Measurements from ENCODE around the gene PTPRG. TPM values are rescaled to one million over a fixed set of nuclear protein-coding genes. Genes with fewer than 3 reads are reported as not detected.

The PTPRG gene
- total RNA-seq, 1 experiment from 2014 or later = 0.73 TPM

DNA sequence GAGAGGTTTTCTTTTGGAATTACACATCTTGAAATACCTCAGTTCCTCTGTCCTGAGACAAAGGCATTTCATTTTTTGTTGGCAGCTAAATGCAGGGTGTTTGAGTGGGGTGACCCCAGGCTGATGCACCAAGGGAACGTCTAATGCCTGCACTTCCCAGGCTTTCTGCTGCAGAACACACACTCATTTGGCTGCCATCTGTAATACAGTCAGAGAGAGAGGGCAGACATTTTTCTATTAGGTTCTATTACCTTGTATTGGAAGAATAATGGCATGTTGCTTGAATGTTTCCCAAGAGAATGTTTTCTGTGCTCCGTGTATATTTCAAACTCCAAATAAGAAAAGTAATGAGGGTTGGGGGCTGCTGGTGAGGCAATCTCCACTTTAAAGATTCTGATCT is 87.1 kb downstream of the PTPRG start:
- no peak overlapping the region for H3K4me2 ChIP-seq (ENCODE audit: low read length)
- ChIA-PET CTCF (no interaction called here), POLR2A (ENCODE audit: unreplicated experiment) (no interaction called here)
- ATAC-seq (no peak), DNase-seq (no peak)
- H3K9ac ChIP-seq (ENCODE audit: low read length) = no peak overlapping the region
- H3F3A ChIP-seq (ENCODE audit: low read length, unreplicated experiment) = no peaks in the 10 kb centered on the region
- no peak overlapping the region for H2AFZ ChIP-seq (ENCODE audit: low read length)
- no peaks in the 10 kb centered on the region for H3K36me3 ChIP-seq (ENCODE audit: low read depth, low read length)
- BruUV-seq (replicated peaks) = no TSS peak
- no peaks in the 10 kb centered on the region for H4K20me1 ChIP-seq (ENCODE audit: low read length)
- TF ChIP-seq, protein P1, sequence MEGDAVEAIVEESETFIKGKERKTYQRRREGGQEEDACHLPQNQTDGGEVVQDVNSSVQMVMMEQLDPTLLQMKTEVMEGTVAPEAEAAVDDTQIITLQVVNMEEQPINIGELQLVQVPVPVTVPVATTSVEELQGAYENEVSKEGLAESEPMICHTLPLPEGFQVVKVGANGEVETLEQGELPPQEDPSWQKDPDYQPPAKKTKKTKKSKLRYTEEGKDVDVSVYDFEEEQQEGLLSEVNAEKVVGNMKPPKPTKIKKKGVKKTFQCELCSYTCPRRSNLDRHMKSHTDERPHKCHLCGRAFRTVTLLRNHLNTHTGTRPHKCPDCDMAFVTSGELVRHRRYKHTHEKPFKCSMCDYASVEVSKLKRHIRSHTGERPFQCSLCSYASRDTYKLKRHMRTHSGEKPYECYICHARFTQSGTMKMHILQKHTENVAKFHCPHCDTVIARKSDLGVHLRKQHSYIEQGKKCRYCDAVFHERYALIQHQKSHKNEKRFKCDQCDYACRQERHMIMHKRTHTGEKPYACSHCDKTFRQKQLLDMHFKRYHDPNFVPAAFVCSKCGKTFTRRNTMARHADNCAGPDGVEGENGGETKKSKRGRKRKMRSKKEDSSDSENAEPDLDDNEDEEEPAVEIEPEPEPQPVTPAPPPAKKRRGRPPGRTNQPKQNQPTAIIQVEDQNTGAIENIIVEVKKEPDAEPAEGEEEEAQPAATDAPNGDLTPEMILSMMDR (conservative IDR thresholded peaks at IDR 0.05; ENCODE audit: low read depth, low read length) = no peak
- TF ChIP-seq EZH2phosphoT487 (IDR thresholded peaks at IDR 0.05; ENCODE audit: borderline replicate concordance, low read length) = no peak
- TF ChIP-seq EZH2 (IDR thresholded peaks at IDR 0.05; ENCODE audit: low read length, unreplicated experiment) = no peak
- no peak overlapping the region for H3K27ac ChIP-seq (ENCODE audit: low read length)
- intact Hi-C loops (cut with micrococcal nuclease) = no loop called here
- H3K9me2 ChIP-seq (replicated peaks; ENCODE audit: low read length) = no peaks in the 10 kb centered on the region
- no peaks in the 10 kb centered on the region for H3K27me3 ChIP-seq (ENCODE audit: low read length)
- H3K4me1 ChIP-seq (ENCODE audit: insufficient read depth, low read length) = no peaks in the 10 kb centered on the region
- no peaks in the 10 kb centered on the region for H3K79me2 ChIP-seq (ENCODE audit: low read length)
- H3K9me3 ChIP-seq (ENCODE audit: low read length) = no peaks in the 10 kb centered on the region; the same call in 1 of the 2 replicates
- no peak overlapping the region for H3K4me3 ChIP-seq (ENCODE audit: low read length)

DNA sequence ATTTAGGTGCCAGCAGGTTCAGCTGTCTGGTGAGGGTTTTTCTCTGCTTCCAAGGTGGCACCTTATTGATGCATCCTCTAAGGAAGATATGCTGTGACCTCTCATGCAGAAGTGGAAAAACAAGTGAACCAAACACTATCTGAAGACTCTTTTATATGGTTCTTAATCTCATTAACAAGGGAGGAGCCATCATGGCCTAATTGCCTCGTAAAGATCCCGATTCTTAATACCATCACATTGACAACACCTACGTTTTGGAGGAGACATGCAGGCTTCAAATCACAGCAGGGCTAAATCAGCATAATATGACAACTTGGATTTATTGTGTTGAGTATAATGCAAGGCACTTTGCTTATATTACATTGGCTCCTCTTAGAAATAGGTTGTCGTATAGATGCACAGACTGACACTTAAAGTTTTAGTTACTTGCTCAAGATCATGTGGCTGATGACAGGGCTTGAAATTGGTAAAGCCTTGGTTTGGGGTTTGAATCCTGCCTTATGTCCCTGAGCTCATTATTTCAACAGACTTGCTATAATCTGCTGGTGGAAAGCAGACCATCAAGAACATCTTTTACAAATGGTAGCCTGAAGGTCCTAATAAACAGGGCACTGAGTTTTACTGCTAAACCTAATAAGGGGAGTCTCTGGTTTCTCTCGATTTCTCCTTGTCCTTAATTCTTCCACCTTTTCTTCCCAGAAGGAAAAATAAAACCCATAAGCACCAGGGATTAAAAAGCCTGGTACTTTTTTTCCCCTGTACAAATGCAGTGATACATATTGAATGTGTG is 88.2 kb downstream of the PTPRG start:
- Histone ChIP-seq H3F3A (ENCODE audit: low read length, unreplicated experiment) (no peaks in the 10 kb centered on the region), H4K20me1 (ENCODE audit: low read length) (no peaks in the 10 kb centered on the region), H3K9me3 (ENCODE audit: low read length) (no peaks in the 10 kb centered on the region; the same call in 1 of the 2 replicates), H3K4me1 (ENCODE audit: insufficient read depth, low read length) (no peaks in the 10 kb centered on the region), H3K4me3 (ENCODE audit: low read length) (no peak overlapping the region), H2AFZ (ENCODE audit: low read length) (no peak overlapping the region), H3K79me2 (ENCODE audit: low read length) (no peaks in the 10 kb centered on the region), H3K9me2 (replicated peaks; ENCODE audit: low read length) (no peaks in the 10 kb centered on the region), H3K9ac (ENCODE audit: low read length) (no peak overlapping the region), H3K27me3 (ENCODE audit: low read length) (no peaks in the 10 kb centered on the region), H3K4me2 (ENCODE audit: low read length) (no peak overlapping the region), H3K27ac (ENCODE audit: low read length) (no peak overlapping the region), H3K36me3 (ENCODE audit: low read depth, low read length) (no peaks in the 10 kb centered on the region)
- POLR2A ChIA-PET (ENCODE audit: unreplicated experiment) = no interaction called here
- intact Hi-C loops (cut with micrococcal nuclease) = no loop called here
- BruUV-seq (replicated peaks) = no TSS peak
- ATAC-seq = no peak
- no peak for DNase-seq
- TF ChIP-seq, protein P1 (conservative IDR thresholded peaks at IDR 0.05; ENCODE audit: low read depth, low read length) = no peak
- TF ChIP-seq EZH2 (IDR thresholded peaks at IDR 0.05; ENCODE audit: low read length, unreplicated experiment) = no peak
- no peak for TF ChIP-seq EZH2phosphoT487 (IDR thresholded peaks at IDR 0.05; ENCODE audit: borderline replicate concordance, low read length)
- CTCF ChIA-PET = no interaction called here

DNA sequence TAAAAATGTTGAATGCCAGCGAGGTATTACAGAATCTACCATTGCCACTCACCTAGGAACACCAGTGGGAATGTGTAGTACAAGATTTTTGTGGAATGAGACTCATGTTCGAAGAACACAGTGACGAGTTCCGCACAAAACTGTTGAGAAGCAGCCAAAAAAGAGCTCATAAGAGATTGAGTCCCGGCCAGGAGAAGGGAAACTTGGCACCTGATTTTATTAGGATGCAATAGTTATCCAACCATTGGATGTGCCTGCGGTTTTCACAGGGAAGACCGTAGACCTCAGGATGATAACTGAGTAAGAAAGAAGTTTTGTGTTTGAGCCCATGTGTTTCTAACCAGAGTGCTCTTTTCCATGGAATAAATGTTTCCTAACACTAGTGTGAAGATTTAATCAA is 88.9 kb downstream of the PTPRG start:
- no peaks in the 10 kb centered on the region for H3K79me2 ChIP-seq (ENCODE audit: low read length)
- no peaks in the 10 kb centered on the region for H3K27me3 ChIP-seq (ENCODE audit: low read length)
- H2AFZ ChIP-seq (ENCODE audit: low read length) = no peak overlapping the region
- no peaks in the 10 kb centered on the region for H3K4me1 ChIP-seq (ENCODE audit: insufficient read depth, low read length)
- H3K4me3 ChIP-seq (ENCODE audit: low read length) = no peak overlapping the region
- no peaks in the 10 kb centered on the region; the same call in 1 of the 2 replicates for H3K9me3 ChIP-seq (ENCODE audit: low read length)
- H3K9ac ChIP-seq (ENCODE audit: low read length) = no peak overlapping the region
- H3K4me2 ChIP-seq (ENCODE audit: low read length) = no peak overlapping the region
- H3K9me2 ChIP-seq (replicated peaks; ENCODE audit: low read length) = no peaks in the 10 kb centered on the region
- intact Hi-C loops (cut with micrococcal nuclease) = no loop called here
- POLR2A ChIA-PET (ENCODE audit: unreplicated experiment) = no interaction called here
- H3K36me3 ChIP-seq (ENCODE audit: low read depth, low read length) = no peaks in the 10 kb centered on the region
- DNase-seq = peak; percentile 18
- H4K20me1 ChIP-seq (ENCODE audit: low read length) = no peaks in the 10 kb centered on the region
- no peak for ATAC-seq
- CTCF ChIA-PET = no interaction called here
- BruUV-seq (replicated peaks) = no TSS peak
- no peak for TF ChIP-seq EZH2 (IDR thresholded peaks at IDR 0.05; ENCODE audit: low read length, unreplicated experiment)
- no peak for TF ChIP-seq EZH2phosphoT487 (IDR thresholded peaks at IDR 0.05; ENCODE audit: borderline replicate concordance, low read length)
- TF ChIP-seq, protein P1 (conservative IDR thresholded peaks at IDR 0.05; ENCODE audit: low read depth, low read length) = no peak
- no peak overlapping the region for H3K27ac ChIP-seq (ENCODE audit: low read length)
- no peaks in the 10 kb centered on the region for H3F3A ChIP-seq (ENCODE audit: low read length, unreplicated experiment)

Measured in PC-3 (cell line).